ENCODE data around the gene SIK2. TPM values are rescaled to one million over a fixed set of nuclear protein-coding genes. Genes with fewer than 3 reads are reported as not detected.

Gene SIK2
- total RNA-seq, 1 experiment from 2014 or later: 13.0 TPM

- ChIA-PET RAD21 (ENCODE audit: low non-redundant PET in 1 of 2, low total read pairs in 2 of 2, uncharacterized antibody in 2 of 2, unreplicated experiment in 2 of 2) (no interaction called here), CTCF (no interaction called here), POLR2A (no interaction called here)
- intact Hi-C loops (cut with micrococcal nuclease): no loop called here
- Histone ChIP-seq H2AFZ (ENCODE audit: low read depth, low read length, poor library complexity, severe bottlenecking) (no peak overlapping the region), H3K9ac (ENCODE audit: low read length) (no peak overlapping the region), H4K20me1 (ENCODE audit: insufficient read depth) (no peaks in the 10 kb centered on the region), H3K27me3 (ENCODE audit: insufficient read depth, low read length) (no peaks in the 10 kb centered on the region), H3K79me2 (ENCODE audit: insufficient read depth, low read length) (no peaks in the 10 kb centered on the region), H3K36me3 (ENCODE audit: control insufficient read depth in 1 of 2, insufficient read depth in 2 of 2, low read length in 2 of 2) (no peaks in the 10 kb centered on the region), H3K4me1 (ENCODE audit: control insufficient read depth in 1 of 2, insufficient read depth in 2 of 2, low read length in 2 of 2) (no peaks in the 10 kb centered on the region), H3K9me3 (ENCODE audit: control insufficient read depth in 1 of 2, insufficient read depth in 1 of 2, low read depth in 1 of 2, low read length in 2 of 2) (no peaks in the 10 kb centered on the region), H3K4me2 (ENCODE audit: low read length) (no peak overlapping the region), H3K4me3 (replicated peaks in 1 of 2; ENCODE audit: low read depth in 1 of 2, low read length in 2 of 2) (no peak overlapping the region), H3K9me2 (ENCODE audit: insufficient read depth) (no peaks in the 10 kb centered on the region), H3K27ac (ENCODE audit: low read depth, low read length) (no peak overlapping the region)
- no peak for TF ChIP-seq YY1 (IDR thresholded peaks at IDR 0.05; ENCODE audit: extremely low read depth, insufficient replicate concordance, low read depth, low read length)
- no peak for TF ChIP-seq SIN3A (IDR thresholded peaks at IDR 0.05; ENCODE audit: low read depth)
- no peak for TF ChIP-seq SP1 (IDR thresholded peaks at IDR 0.05; ENCODE audit: low read depth)
- no peak for TF ChIP-seq EZH2 (IDR thresholded peaks at IDR 0.05)
- no peak for TF ChIP-seq EZH2phosphoT487 (IDR thresholded peaks at IDR 0.05; ENCODE audit: borderline replicate concordance)
- TF ChIP-seq, protein P1, sequence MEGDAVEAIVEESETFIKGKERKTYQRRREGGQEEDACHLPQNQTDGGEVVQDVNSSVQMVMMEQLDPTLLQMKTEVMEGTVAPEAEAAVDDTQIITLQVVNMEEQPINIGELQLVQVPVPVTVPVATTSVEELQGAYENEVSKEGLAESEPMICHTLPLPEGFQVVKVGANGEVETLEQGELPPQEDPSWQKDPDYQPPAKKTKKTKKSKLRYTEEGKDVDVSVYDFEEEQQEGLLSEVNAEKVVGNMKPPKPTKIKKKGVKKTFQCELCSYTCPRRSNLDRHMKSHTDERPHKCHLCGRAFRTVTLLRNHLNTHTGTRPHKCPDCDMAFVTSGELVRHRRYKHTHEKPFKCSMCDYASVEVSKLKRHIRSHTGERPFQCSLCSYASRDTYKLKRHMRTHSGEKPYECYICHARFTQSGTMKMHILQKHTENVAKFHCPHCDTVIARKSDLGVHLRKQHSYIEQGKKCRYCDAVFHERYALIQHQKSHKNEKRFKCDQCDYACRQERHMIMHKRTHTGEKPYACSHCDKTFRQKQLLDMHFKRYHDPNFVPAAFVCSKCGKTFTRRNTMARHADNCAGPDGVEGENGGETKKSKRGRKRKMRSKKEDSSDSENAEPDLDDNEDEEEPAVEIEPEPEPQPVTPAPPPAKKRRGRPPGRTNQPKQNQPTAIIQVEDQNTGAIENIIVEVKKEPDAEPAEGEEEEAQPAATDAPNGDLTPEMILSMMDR (IDR thresholded peaks at IDR 0.05 in 2 of 3, conservative IDR thresholded peaks at IDR 0.05 in 1 of 3; ENCODE audit: borderline replicate concordance in 1 of 3, insufficient read depth in 1 of 3, low read depth in 2 of 3, low read length in 2 of 3): no peak
- TF ChIP-seq JUND (IDR thresholded peaks at IDR 0.05): no peak
- no peak for TF ChIP-seq POLR2AphosphoS5 (IDR thresholded peaks at IDR 0.05; ENCODE audit: low read depth, low read length)
- no peak for TF ChIP-seq CEBPB (IDR thresholded peaks at IDR 0.05; ENCODE audit: low read depth)
- no peak for TF ChIP-seq CBX3 (IDR thresholded peaks at IDR 0.05; ENCODE audit: low read depth)
- TF ChIP-seq EGR1 (IDR thresholded peaks at IDR 0.05; ENCODE audit: low read depth): no peak
- TF ChIP-seq ELF1 (IDR thresholded peaks at IDR 0.05; ENCODE audit: borderline replicate concordance, low read depth): no peak
- TF ChIP-seq POLR2A (IDR thresholded peaks at IDR 0.05; ENCODE audit: borderline replicate concordance, extremely low read depth, insufficient read depth, insufficient read length): no peak
- TF ChIP-seq TCF7L2 (IDR thresholded peaks at IDR 0.05; ENCODE audit: borderline replicate concordance, extremely low read depth, insufficient read depth, insufficient read length): no peak
- no peak for TF ChIP-seq SRF (IDR thresholded peaks at IDR 0.05; ENCODE audit: low read depth)
- TF ChIP-seq REST (IDR thresholded peaks at IDR 0.05; ENCODE audit: low read depth): no peak
- no peak for TF ChIP-seq ZNF274 (IDR thresholded peaks at IDR 0.05; ENCODE audit: low read depth, low read length)
- BruUV-seq (replicated peaks): no TSS peak
- ATAC-seq (no peak), DNase-seq (ENCODE audit: low read depth, low spot score) (no peak)
Measured at GRCh38 chr11:111696556-111696955, 94.3 kb downstream of the SIK2 start.

Data from HCT116 (cell line).